ENCODE results near the gene RRP7A.
"Not testable (repeated sequence)": the region's sequence is repeated elsewhere in the genome, so short reads cannot be mapped to it uniquely, and the experiment has no call there.

GRCh38 chr22:42508975-42509364, 10.6 kb downstream of the RRP7A start:
- TF ChIP-seq CTCF (conservative IDR thresholded peaks at IDR 0.05; ENCODE audit: low read depth, low read length); EZH2 (IDR thresholded peaks at IDR 0.05; ENCODE audit: low read length, unreplicated experiment): not testable (repeated sequence)

Measured in PC-3 (cell line).